Measurements from ENCODE around the gene NFATC1.
"Not testable (repeated sequence)": the region's sequence is repeated elsewhere in the genome, so short reads cannot be mapped to it uniquely, and the experiment has no call there.

Gene NFATC1

DNA sequence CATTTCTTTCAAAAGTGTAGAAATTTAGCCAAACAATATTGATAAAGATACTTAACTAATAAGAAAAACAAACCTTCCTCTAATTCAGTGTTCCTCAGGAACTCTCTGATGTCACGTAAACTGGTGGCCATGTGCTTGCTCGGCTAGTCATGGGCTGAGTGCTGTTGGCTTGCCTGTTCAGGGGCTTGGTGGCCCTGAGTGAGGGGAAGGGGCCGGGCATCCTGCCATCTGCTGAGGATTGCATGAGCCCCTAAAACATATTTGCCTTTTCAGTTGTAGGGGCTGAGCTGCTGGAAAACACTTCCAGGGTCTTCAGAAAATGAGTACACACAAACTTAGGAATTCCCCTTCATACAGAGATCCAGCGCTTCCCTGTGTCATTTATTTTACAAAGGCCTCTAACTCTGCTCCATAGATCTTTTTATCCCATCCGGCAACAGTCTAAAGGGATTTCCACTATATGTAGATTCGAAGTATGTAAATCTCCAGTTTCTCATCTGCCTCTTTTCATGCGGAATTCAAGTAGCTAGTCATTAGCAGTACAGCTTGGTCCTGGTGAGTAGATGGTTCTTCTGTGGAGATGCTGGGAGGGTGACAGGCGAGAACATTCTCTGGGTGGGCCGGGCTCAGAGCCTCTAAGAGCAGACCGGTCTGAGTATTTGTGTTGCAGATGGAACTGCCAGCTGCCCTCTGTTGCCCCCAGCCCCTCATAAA, 20.1 kb upstream of the NFATC1 start:
- DNase-seq (ENCODE audit: low spot score) = no peak

DNA sequence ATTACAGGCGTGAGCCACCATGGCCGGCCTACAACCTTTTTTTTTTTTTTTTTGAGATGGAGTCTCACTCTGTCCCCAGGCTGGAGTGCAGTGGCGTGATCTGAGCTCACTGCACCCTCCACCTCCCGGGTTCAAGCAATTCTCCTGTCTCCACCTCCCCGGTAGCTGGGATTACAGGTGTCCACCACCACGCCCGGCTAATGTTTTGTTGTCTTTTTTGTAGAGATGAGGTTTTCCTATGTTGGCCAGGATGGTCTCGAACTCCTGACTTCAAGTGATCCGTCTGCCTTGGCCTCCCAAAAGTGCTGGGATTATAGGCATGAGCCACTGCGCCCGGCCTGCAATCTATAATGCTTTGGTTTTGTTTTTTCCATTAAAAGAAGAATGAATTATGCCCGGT, 19.1 kb upstream of the NFATC1 start:
- DNase-seq (ENCODE audit: low spot score) = not testable (repeated sequence)

DNA sequence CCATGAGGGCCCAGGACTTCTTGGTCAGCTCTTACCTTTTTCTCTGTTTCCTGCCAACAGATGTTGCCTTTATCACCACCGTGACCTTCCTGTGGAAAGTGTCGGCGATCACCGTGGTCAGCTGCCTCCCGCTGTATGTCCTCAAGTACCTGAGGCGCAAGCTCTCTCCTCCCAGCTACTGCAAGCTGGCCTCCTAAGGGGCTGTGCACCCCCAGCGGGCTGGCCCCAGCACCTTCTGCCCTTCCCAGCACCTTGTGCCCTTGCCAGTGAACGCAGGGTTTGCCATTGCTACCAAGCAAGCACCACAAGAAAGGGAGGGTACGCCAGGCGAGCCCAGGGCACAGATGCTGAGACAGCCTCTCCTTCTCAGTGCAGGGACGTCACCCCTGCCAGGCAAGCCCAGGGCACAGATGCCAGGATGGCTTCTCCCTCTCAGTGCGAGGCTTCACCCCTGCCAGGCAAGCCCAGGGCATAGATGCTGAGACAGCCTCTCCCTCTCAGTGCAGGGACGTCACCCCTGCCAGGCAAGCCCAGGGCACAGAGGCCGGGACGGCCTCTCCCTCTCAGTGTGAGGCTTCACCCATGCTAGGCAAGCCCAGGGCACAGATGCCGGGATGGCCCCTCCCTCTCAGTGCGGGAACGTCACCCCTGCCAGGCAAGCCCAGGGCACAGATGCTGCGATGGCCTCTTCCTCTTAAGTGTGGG, 18.4 kb upstream of the NFATC1 start:
- no peak for DNase-seq (ENCODE audit: low spot score)

DNA sequence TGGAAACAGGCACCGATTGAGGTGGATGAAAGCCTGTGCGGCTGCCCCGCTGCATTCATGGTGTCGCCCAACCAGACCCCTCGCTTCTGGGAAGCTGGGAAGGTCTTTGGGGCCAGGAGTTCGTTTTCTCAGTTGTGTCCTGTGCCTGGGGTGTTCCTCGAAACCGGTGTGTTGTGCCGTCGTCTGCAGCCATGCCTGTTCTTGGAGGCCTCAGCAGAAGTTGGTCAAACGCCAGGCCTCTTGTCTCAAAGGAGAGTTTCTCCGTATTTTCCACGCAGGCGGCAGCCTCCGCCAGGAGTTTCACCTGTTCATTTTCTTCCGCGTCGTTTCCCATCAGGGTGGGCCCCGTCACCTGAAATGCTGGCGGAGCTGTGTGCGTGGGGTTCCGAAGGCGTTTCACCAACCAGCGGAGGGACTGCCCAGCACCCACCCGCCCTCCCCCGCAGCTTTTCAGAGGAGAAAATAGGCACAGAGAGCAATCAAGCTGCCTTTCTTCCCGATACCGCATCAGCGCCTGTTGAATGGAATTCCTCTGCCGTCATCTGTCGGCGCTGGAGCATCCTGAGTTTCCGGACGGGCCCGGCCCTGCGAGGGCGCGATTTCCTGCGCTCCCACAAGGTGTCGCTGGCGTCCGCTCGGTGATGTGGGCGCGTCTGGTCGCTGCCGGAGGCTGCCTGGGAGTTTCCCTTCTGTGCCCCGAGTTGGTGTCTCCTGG, 17.0 kb upstream of the NFATC1 start:
- peak; percentile 57 for DNase-seq (ENCODE audit: low spot score)

DNA sequence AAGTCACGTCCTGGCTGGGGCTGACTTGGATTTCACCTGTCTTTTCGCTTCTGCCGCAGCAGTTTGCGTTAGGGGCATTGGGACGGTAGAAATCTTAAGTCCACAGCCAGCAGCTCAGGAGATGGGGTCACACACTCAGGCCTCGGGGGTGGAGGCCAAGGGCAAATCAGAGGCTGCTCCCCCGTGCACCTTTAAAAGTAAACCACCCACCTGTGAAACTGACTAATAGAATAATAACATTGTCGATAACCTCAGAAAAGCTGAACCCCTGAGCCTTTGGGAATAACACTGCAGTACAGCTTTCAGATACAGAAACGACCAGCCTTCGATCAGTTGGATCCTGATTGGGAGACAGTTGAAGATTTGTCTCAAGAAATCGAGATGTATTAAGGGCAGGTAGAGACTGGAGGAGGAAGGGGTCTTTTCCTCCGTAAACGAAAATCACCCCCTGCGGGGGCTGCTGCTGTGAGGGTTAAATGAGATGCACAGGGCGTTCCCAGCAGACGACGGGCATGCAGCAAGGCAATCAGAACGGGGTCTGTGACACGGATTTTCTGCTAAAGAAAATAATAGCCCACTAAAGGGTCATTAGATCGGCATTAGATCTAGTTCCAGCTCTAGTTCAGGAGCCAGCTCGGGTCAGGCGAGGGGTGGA, 16.4 kb upstream of the NFATC1 start:
- DNase-seq (ENCODE audit: low spot score) = no peak

DNA sequence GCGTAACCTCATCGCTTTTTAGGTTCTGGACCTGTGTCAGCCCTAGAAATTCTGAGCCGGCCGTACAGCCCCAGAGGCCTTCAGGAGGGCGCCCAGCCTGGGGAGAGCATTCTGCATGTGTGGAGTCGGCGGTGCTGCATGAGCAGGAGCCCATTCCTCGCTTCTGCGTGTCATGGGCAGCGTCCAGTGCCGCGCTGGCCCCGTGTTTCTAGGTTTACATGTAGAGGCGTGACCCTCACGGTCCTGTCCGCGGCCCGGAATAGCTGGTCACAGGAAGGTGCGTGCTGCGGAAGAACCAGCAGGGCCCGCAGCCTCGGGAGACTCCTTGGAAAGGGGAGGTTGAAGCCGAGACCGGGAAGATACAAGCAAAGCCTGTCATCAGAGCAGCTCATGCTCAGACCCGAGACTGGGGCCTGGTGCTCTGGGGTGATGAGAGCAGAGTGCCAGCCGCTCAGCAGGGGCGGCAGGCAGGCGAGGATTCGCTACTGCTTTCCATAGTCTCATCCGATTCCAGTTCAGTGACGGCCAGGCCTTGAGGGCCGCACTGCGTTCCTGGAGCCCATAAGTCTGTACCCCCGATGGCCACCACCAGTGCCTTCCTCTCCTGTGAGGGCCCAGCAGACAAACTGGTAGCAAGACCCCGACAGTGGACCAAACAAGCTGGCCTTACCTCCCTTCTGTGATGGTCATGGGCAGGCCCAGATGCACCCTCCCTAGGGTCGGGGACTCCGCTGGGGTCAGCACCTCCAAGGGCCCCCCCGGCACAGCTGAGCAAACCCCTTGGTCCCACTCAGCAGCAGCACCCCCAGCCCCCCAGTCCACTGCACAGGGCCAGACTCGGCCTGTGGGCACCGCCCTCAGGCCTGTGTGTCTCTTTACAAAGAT, 15.6 kb upstream of the NFATC1 start:
- no peak for DNase-seq (ENCODE audit: low spot score)

DNA sequence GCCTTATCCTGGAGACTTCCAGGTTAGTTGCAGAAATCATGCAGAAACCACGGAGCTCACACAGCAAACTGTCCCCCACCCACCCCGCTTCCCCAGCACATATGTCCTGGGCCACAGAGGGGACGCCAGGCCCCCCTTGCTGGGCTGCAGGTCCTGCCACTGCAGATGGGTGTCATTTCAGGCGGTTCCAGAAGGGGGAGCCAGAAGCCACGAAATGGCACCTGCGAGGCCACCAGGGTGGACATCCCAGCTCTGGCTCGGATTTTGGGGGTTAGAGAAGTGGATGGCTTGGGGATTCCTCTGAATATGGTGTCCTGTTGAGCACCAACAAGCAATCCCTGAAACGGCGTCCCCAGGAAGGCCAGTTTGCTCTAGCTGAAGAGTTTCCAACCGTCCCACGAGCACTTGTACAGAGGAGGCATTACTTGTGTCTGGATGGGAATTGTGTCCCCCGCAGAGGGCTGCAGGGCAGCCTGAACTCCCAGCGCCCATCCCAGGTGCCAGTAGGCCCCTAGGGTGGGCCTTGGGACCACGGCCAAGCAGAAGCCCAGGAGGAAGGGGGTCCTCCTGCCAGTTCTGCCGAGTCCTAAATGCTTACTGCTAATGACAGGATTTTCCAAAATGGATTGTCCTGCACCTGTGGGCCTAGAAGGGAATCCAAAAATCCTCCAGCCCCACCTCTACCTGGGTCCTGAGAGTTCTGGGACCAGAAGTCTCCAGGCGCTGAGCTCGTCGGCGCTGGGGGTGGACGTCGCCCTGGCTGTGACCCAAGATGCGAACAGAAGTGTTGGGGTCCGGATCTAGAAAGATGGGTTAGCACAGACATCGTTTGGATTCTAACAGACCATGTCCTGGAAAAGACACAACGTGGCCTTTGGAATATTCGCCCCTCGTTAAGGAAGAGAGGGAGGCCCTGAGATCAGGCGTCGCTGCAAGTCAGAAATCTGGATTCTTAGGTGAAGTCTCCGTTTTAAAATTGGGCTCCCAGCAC, 14.6 kb upstream of the NFATC1 start:
- DNase-seq (ENCODE audit: low spot score) = peak; percentile 56

DNA sequence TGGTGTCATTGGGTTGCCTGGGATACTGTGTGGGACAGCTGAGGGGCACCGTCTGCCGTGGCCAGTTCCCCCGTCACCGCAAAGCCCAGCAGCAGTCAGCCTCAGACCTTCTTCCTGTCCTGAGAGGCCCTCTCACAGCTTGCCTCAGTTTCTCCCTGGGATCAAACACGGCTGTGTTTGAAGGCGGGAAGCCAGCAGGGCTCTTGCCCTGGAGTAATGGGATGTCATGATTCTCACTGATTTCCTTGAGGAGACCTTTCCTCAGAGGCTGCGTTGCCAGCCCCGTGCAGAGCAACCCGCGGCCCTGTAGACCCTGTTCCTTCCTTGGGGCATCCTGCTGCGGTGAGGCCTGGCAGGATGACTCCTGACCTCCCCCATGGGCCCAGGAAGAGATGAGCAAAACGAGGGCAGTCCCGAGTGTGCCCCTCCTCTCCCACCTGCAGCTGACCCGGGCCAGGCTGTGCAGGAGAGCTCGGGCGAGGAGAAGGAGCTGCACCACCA, 13.9 kb upstream of the NFATC1 start:
- no peak for DNase-seq (ENCODE audit: low spot score)

DNA sequence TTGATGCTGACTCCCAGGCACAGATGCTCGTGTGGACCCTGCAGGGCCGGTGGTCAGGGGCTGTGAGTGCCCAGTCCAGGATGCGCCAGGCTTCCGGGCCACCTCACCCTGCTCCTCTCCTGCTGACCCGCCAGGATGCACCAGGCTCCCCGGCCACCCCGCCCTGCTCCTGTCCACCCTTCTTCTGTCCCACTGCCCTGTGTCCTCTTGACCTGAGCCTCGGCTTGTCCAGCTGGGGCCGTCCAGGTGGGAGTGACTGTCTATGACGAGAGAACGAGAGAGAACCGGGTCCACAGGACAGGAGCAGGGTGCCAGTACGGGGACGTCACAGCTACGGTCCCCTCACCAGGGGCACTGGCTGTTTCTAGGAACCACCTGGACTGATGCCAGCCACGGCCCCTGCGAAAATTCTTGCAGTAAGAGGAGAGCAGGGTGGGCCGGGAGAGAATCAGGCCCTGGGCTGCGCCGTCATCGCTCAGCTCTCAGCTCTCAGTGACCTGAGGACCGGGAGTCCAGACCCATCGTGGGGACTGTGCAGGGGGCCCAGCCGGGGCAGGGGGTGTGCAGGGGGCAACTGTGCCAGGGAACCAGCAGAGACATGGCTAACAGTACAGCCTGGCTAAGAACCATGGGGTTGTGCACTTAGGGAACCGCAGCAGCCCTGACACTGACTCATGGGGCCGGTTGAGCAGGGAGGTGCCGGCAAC, 12.9 kb upstream of the NFATC1 start:
- DNase-seq (ENCODE audit: low spot score) = no peak

DNA sequence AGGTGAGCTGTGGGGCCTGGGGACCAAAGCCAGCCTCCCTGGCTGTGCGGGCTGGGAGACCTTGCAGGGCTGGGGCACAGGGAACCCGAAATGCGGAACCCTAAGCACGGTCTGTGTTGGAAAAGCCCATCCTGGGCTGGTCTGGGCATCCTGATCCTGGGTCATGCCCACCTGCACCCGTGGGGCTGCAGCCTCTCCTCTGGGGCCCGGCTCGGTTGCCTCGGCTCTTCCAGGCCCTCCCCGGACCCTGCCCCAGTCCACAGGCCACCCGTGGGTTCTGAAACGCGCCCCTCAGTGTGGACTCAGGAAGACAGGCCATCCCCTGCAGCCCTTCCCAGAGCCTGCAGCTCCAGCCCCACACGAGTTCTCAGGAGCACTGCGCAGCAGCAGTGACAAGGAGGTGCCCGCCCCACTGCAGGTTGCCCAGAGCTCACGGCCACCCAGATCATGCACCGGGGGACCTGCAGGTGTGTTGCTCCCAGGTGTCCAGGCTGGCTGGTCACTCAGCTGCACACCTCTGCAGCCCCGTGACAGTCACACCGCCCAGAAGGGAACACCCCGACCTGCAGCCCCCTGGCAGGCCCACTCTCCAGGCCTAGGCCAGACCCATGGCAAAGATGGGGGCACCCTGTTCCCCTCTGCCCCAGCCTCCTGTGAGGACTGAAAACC, 12.2 kb upstream of the NFATC1 start:
- no peak for DNase-seq (ENCODE audit: low spot score)

DNA sequence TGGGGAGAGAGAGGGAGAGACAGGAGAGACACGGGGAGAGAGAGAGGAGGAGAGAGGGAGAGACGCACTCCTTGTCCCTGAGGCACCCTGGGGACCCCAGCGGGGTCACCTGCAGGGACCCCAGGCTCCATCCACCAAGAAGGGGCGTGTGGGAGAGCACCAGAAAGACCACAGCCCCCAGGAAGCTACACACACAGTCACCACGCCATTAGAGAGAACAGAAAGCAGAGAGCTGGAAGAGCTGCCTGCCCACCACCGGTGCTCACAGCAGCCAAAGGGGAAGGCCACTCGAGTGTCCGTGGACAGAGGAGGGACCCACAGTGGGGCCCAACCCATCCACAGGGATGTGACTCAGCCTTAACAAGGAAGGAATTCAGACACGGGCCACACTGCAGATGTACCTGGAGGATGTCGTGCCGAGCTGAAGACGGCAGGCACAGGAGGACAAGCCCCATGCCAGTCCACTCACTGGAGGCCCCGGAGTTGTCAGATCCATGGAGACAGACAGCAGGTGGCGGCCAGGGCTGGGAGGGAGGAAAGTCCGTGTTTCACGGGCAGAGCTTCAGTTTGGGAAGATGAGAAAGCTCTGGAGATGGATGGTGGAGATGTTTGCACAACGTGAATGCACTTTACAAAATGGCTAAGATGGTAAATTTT, 11.5 kb upstream of the NFATC1 start:
- no peak for DNase-seq (ENCODE audit: low spot score)

DNA sequence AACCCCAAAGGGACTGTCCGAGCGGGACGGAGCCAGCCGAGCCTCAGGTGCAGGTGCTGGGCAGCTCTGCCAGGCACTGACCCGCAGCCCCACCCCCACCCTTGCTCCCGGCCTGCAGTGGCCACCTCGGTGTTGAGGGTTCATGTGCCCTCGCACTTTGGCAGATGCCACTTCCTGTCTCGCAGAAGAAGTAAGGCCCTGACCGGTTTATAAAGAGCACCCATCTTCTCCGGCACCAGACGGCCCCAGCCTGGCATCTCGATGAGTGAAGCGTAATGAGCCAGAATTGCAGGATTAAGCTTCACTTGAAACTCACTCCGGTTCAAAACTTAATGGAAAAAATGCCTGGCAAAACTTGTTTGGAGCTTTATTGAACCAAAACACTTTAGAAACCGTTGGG, 10.9 kb upstream of the NFATC1 start:
- DNase-seq (ENCODE audit: low spot score) = no peak

DNA sequence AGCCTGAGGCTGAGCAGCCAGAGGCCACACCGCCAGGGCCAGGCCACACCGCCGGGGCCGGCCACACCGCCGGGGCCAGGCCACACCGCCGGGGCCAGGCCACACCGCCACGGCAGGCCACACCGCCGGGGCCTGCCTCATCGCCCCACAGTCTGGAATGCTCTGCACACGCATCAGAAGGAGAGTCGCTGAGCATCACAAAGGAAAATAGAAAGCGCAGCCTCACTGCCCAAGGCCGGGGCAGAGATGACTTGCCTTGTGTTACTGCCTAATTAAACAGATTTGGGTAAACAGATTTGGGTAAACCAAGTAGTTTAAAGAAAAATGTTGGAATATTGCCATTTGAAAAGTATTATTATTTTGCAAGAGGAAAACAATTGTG, 10.4 kb upstream of the NFATC1 start:
- DNase-seq (ENCODE audit: low spot score) = no peak

DNA sequence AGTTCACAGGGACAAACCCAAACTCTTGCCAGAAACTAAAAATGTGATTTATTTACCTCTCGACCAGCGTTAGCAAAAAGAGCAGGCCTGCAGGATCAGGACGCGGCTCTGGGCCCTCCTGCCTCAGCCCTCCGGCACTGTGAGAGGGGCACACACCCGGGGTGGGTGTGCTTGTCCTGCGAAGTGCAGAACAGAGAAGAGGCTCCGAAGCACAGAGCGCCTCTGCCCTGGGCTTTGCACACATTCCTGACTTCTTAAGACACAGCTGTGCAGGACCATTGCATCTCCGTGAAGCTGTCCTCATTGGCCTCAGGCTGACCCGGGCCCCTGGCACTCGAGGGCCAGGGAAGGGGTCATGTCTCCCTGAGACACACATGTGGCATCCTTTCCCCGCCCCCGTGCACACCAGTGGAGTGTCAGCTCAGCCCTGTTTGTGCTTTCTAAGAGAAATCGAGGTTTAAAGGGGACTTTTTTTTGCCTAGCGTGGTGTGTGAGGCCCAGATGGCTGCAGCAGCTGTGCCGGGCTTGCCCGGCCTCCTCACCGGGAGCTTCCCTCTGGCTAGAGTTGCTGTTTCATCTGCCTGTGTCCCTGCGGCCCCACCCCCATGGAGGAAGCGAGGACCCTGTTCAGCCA, 9.9 kb upstream of the NFATC1 start:
- no peak for DNase-seq (ENCODE audit: low spot score)

DNA sequence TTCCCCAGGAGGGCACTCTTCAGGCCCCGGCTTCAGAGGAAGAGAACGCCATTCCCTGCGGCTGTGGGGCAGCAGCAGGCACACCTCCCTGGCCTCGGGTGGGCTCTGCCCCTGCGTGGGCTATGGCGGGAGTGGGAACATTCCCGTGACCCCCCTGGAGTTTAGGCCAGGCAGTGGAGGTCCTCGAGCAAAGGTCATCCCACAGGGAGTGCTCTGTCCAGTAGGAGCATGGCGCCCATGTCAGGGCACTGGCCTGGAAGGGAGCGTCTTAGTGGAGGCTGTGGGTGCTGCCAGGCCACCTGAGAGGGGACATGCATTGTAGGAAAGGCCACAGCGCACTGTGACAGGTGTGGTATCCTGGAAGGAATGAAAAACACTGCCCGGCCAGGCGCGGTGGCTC, 9.2 kb upstream of the NFATC1 start:
- DNase-seq (ENCODE audit: low spot score) = no peak

DNA sequence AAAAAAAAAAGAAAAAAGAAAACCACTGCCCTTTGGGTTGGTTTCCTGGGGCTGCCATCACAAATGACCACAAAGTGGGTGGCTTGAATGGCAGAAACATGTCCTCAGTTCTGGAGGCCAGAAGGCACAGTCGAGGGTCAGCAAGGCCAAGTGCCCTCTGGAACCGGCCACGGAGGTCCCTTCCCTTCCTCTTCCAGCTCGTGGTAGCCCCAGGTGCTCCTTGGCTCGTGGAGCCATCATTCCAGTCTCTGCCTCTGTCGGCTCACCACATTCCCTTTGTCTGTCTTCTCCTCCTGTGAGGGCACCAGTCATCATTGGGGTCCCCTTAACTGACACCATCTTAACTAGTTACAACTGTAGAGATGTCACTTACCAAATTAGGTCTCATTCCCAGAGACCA, 8.5 kb upstream of the NFATC1 start:
- DNase-seq (ENCODE audit: low spot score) = no peak

DNA sequence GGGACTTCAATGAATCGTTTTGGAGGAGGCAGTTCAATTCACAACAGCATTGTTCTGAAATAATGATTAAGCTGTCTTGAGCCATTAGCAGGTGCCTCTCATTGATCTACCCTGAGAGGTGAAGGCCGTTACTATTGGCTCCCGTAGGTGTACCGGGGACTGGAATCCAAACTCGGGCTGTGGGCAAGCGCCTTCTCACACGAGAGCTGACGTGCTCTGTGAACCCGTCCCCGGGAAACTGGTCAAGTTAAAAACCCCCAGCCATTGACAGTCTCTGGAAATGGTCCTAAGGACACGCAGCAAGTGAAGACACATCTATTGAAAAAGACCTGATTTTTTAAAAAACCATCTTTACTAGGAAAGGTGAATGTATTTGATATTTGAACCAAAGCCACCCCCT, 8.1 kb upstream of the NFATC1 start:
- no peak for DNase-seq (ENCODE audit: low spot score)

DNA sequence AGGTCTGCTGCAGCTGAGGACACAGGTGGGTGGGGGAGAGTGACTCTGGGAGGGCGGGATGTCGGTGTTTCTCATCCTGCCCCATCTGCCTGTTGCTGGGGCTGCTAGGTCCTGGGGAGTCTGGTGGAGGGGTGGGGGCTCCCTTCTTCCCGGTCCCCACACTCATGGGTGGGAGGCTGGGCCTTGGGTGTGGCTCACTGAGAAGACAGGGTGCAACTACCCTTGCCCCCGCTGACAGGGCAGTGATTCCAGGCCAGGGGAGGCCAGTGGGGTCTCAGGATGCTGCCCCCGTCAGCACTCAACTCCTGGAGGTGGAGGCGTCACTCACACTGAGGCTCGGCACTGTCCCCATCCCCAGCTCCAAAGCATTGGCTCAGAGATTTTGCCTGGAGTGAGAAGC, 7.7 kb upstream of the NFATC1 start:
- no peak for DNase-seq (ENCODE audit: low spot score)

All from pons (tissue), 1 donor.